ENCODE results near the gene FCRL1. TPM values are rescaled to one million over a fixed set of nuclear protein-coding genes. Genes with fewer than 3 reads are reported as not detected.

The FCRL1 gene
- total RNA-seq, 2 experiments from 2014 or later: 0.29 TPM; not detected in 1

- POLR2A ChIA-PET: no interaction called here
- Mint-ChIP-seq H3K36me3 (ENCODE audit: low read depth) (no peaks in the 10 kb centered on the region), H3K27ac (no peak overlapping the region), H3K4me1 (ENCODE audit: low read depth) (no peaks in the 10 kb centered on the region), H3K4me3 (no peak overlapping the region), H3K27me3 (peaks cover 12% of the 10 kb centered on the region), H3K9me3 (no peaks in the 10 kb centered on the region)
- ATAC-seq (no peak), DNase-seq (peak; percentile 3)
- intact Hi-C loops (cut with micrococcal nuclease): no loop called here
- CTCF ChIA-PET: interaction anchor here (1.1 kb wide), 1 partner anchor 226 kb away, joined by 3 read pairs; no protein-coding TSS in a partner anchor
- TF ChIP-seq CTCF (IDR thresholded peaks at IDR 0.05): no peak
Observed at GRCh38 chr1:157806431-157807149, 13.3 kb downstream of the FCRL1 start.

- intact Hi-C loops (cut with micrococcal nuclease): no loop called here
- peaks cover 10% of the 10 kb centered on the region for H3K27me3 Mint-ChIP-seq
- ATAC-seq (no peak), DNase-seq (no peak)
- no peak overlapping the region for H3K4me3 Mint-ChIP-seq
- H3K9me3 Mint-ChIP-seq: no peaks in the 10 kb centered on the region
- no peaks in the 10 kb centered on the region for H3K36me3 Mint-ChIP-seq (ENCODE audit: low read depth)
- H3K27ac Mint-ChIP-seq: no peak overlapping the region
- ChIA-PET CTCF (no interaction called here), POLR2A (no interaction called here)
- H3K4me1 Mint-ChIP-seq (ENCODE audit: low read depth): no peaks in the 10 kb centered on the region
- no peak for TF ChIP-seq CTCF (IDR thresholded peaks at IDR 0.05)
Observed at GRCh38 chr1:157803851-157804250, 16.1 kb downstream of the FCRL1 start.

GRCh38 chr1:157799996-157800395 is 19.9 kb downstream of the FCRL1 start:
- DNase-seq (no peak), ATAC-seq (no peak)
- CTCF ChIA-PET: no interaction called here
- Mint-ChIP-seq H3K4me1 (ENCODE audit: low read depth) (no peaks in the 10 kb centered on the region), H3K4me3 (no peak overlapping the region), H3K36me3 (ENCODE audit: low read depth) (no peaks in the 10 kb centered on the region), H3K27ac (no peak overlapping the region), H3K9me3 (no peaks in the 10 kb centered on the region), H3K27me3 (no peaks in the 10 kb centered on the region)
- no peak for TF ChIP-seq CTCF (IDR thresholded peaks at IDR 0.05)
- intact Hi-C loops (cut with micrococcal nuclease): no loop called here
- POLR2A ChIA-PET: no interaction called here

- no peak for TF ChIP-seq CTCF (IDR thresholded peaks at IDR 0.05)
- no peak overlapping the region for H3K27ac Mint-ChIP-seq
- ChIA-PET POLR2A (no interaction called here), CTCF (no interaction called here)
- DNase-seq (no peak), ATAC-seq (no peak)
- no peak overlapping the region for H3K4me3 Mint-ChIP-seq
- H3K36me3 Mint-ChIP-seq (ENCODE audit: low read depth): no peaks in the 10 kb centered on the region
- H3K27me3 Mint-ChIP-seq: no peaks in the 10 kb centered on the region
- intact Hi-C loops (cut with micrococcal nuclease): no loop called here
- H3K9me3 Mint-ChIP-seq: peaks cover 8% of the 10 kb centered on the region
- no peaks in the 10 kb centered on the region for H3K4me1 Mint-ChIP-seq (ENCODE audit: low read depth)
Observed at GRCh38 chr1:157798211-157798610, 21.7 kb downstream of the FCRL1 start.

- no peak overlapping the region for H3K4me3 Mint-ChIP-seq
- ChIA-PET POLR2A (no interaction called here), CTCF (interaction anchor here (1.0 kb wide), 1 partner anchor 11 kb away, joined by 3 read pairs; no protein-coding TSS in a partner anchor)
- H3K27ac Mint-ChIP-seq: no peak overlapping the region
- H3K9me3 Mint-ChIP-seq: peaks cover 1% of the 10 kb centered on the region
- intact Hi-C loops (cut with micrococcal nuclease): no loop called here
- DNase-seq: no peak
- H3K4me1 Mint-ChIP-seq (ENCODE audit: low read depth): peaks cover 7% of the 10 kb centered on the region
- TF ChIP-seq CTCF (IDR thresholded peaks at IDR 0.05): no peak
- peaks cover 7% of the 10 kb centered on the region for H3K27me3 Mint-ChIP-seq
- no peaks in the 10 kb centered on the region for H3K36me3 Mint-ChIP-seq (ENCODE audit: low read depth)
- no peak for ATAC-seq
Observed at GRCh38 chr1:157785248-157785647, 34.7 kb downstream of the FCRL1 start.

Measured in activated CD8-positive, alpha-beta T cell treated with anti-CD3 and anti-CD28 coated beads for 36 hours (primary cell).